ENCODE results near the gene RREB1. TPM values are rescaled to one million over a fixed set of nuclear protein-coding genes. Genes with fewer than 3 reads are reported as not detected.

The RREB1 gene
- total and polyA plus RNA-seq, 2 experiments from 2014 or later = 8.5 to 25.5 TPM

GRCh38 chr6:7112171-7112570 lies 4.4 kb downstream of the RREB1 start:
- Histone ChIP-seq H4K20me1 (replicated peaks; ENCODE audit: insufficient read depth) (peaks cover 56% of the 10 kb centered on the region), H3F3A (replicated peaks; ENCODE audit: low read depth) (0 out of 2 replicates have a peak, but pooled peaks cover 2% of the 10 kb centered on the region), H3K27ac (ENCODE audit: low read depth) (no peak overlapping the region), H3K79me2 (replicated peaks; ENCODE audit: insufficient read depth) (peaks cover 75% of the 10 kb centered on the region), H3K4me1 (ENCODE audit: insufficient read depth) (peaks cover 58% of the 10 kb centered on the region), H3K27me3 (ENCODE audit: insufficient read depth) (peaks cover 48% of the 10 kb centered on the region), H3K36me3 (ENCODE audit: insufficient read depth) (no peaks in the 10 kb centered on the region), H3K9me2 (ENCODE audit: insufficient read depth) (no peaks in the 10 kb centered on the region), H3K4me3 (peak overlapping the region; percentile 38), H3K4me2 (peak overlapping the region; percentile 74), H2AFZ (no peak overlapping the region)
- no peak for ATAC-seq
- TF ChIP-seq ZNF114 (CRISPR knock-in tag; IDR thresholded peaks at IDR 0.05) (no peak), EZH2 (IDR thresholded peaks at IDR 0.05; ENCODE audit: low read depth, unreplicated experiment) (no peak), CTCF (conservative IDR thresholded peaks at IDR 0.05; ENCODE audit: low read depth in 2 of 2) (no peak)
- Mint-ChIP-seq H3K27me3 (ENCODE audit: insufficient read depth, low read depth, poor library complexity) (peaks cover 15% of the 10 kb centered on the region), H3K4me1 (peaks cover 64% of the 10 kb centered on the region), H3K4me3 (peak overlapping the region; percentile 38; the same call in 1 of the 3 replicates), H3K27ac (no peak overlapping the region), H3K9me3 (no peaks in the 10 kb centered on the region; the same call in 2 of the 3 replicates), H3K36me3 (ENCODE audit: low read depth) (no peaks in the 10 kb centered on the region; the same call in 2 of the 3 replicates)
- no peak for DNase-seq (ENCODE audit: low spot score)

GRCh38 chr6:7112741-7113313 lies 5.1 kb downstream of the RREB1 start:
- Histone ChIP-seq H3K27me3 (ENCODE audit: insufficient read depth) (peaks cover 48% of the 10 kb centered on the region), H2AFZ (no peak overlapping the region), H3K9me2 (ENCODE audit: insufficient read depth) (no peaks in the 10 kb centered on the region), H4K20me1 (replicated peaks; ENCODE audit: insufficient read depth) (peaks cover 56% of the 10 kb centered on the region), H3K4me2 (peak overlapping the region; percentile 74), H3K27ac (ENCODE audit: low read depth) (no peak overlapping the region), H3F3A (replicated peaks; ENCODE audit: low read depth) (0 out of 2 replicates have a peak, but pooled peaks cover 2% of the 10 kb centered on the region), H3K4me1 (ENCODE audit: insufficient read depth) (peaks cover 58% of the 10 kb centered on the region), H3K79me2 (replicated peaks; ENCODE audit: insufficient read depth) (peaks cover 82% of the 10 kb centered on the region), H3K36me3 (ENCODE audit: insufficient read depth) (no peaks in the 10 kb centered on the region), H3K4me3 (peak overlapping the region; percentile 38)
- no peak overlapping the region for H3K27ac Mint-ChIP-seq
- no peaks in the 10 kb centered on the region; the same call in 2 of the 3 replicates for H3K9me3 Mint-ChIP-seq
- ATAC-seq = peak; percentile 15; the same call in 2 of the 3 replicates
- no peak for DNase-seq (ENCODE audit: low spot score)
- H3K4me3 Mint-ChIP-seq = peak overlapping the region; percentile 38
- H3K4me1 Mint-ChIP-seq = peaks cover 64% of the 10 kb centered on the region
- H3K36me3 Mint-ChIP-seq (ENCODE audit: low read depth) = no peaks in the 10 kb centered on the region; the same call in 2 of the 3 replicates
- peaks cover 15% of the 10 kb centered on the region for H3K27me3 Mint-ChIP-seq (ENCODE audit: insufficient read depth, low read depth, poor library complexity)
- TF ChIP-seq, protein P1, sequence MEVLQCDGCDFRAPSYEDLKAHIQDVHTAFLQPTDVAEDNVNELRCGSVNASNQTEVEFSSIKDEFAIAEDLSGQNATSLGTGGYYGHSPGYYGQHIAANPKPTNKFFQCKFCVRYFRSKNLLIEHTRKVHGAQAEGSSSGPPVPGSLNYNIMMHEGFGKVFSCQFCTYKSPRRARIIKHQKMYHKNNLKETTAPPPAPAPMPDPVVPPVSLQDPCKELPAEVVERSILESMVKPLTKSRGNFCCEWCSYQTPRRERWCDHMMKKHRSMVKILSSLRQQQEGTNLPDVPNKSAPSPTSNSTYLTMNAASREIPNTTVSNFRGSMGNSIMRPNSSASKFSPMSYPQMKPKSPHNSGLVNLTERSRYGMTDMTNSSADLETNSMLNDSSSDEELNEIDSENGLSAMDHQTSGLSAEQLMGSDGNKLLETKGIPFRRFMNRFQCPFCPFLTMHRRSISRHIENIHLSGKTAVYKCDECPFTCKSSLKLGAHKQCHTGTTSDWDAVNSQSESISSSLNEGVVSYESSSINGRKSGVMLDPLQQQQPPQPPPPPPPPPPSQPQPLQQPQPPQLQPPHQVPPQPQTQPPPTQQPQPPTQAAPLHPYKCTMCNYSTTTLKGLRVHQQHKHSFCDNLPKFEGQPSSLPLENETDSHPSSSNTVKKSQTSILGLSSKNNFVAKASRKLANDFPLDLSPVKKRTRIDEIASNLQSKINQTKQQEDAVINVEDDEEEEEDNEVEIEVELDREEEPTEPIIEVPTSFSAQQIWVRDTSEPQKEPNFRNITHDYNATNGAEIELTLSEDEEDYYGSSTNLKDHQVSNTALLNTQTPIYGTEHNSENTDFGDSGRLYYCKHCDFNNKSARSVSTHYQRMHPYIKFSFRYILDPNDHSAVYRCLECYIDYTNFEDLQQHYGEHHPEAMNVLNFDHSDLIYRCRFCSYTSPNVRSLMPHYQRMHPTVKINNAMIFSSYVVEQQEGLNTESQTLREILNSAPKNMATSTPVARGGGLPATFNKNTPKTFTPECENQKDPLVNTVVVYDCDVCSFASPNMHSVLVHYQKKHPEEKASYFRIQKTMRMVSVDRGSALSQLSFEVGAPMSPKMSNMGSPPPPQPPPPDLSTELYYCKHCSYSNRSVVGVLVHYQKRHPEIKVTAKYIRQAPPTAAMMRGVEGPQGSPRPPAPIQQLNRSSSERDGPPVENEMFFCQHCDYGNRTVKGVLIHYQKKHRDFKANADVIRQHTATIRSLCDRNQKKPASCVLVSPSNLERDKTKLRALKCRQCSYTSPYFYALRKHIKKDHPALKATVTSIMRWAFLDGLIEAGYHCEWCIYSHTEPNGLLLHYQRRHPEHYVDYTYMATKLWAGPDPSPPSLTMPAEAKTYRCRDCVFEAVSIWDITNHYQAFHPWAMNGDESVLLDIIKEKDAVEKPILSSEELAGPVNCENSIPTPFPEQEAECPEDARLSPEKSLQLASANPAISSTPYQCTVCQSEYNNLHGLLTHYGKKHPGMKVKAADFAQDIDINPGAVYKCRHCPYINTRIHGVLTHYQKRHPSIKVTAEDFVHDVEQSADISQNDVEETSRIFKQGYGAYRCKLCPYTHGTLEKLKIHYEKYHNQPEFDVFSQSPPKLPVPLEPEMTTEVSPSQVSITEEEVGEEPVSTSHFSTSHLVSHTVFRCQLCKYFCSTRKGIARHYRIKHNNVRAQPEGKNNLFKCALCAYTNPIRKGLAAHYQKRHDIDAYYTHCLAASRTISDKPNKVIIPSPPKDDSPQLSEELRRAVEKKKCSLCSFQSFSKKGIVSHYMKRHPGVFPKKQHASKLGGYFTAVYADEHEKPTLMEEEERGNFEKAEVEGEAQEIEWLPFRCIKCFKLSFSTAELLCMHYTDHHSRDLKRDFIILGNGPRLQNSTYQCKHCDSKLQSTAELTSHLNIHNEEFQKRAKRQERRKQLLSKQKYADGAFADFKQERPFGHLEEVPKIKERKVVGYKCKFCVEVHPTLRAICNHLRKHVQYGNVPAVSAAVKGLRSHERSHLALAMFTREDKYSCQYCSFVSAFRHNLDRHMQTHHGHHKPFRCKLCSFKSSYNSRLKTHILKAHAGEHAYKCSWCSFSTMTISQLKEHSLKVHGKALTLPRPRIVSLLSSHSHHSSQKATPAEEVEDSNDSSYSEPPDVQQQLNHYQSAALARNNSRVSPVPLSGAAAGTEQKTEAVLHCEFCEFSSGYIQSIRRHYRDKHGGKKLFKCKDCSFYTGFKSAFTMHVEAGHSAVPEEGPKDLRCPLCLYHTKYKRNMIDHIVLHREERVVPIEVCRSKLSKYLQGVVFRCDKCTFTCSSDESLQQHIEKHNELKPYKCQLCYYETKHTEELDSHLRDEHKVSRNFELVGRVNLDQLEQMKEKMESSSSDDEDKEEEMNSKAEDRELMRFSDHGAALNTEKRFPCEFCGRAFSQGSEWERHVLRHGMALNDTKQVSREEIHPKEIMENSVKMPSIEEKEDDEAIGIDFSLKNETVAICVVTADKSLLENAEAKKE (CRISPR knock-in tag; IDR thresholded peaks at IDR 0.05) = no peak
- no peak for TF ChIP-seq ZNF114 (CRISPR knock-in tag; IDR thresholded peaks at IDR 0.05)
- TF ChIP-seq CREB1 (CRISPR knock-in tag; IDR thresholded peaks at IDR 0.05; ENCODE audit: low read depth) = no peak
- TF ChIP-seq ETS1 (IDR thresholded peaks at IDR 0.05) = no peak
- TF ChIP-seq REST (IDR thresholded peaks at IDR 0.05; ENCODE audit: unreplicated experiment) = no peak

Data from GM23338 (cell line).